SH-SY5Y (cell line): Measurements from ENCODE around the gene STK16.

Experiments used
- GATA2 ChIP-seq: IDR thresholded peaks from 2 replicates; pipeline ENCODE4 v1.6.1; 2011; ENCODE audit warnings: mild to moderate bottlenecking, low read depth, low read length
- GATA3 ChIP-seq: IDR thresholded peaks from 2 replicates; pipeline ENCODE4 v1.6.1; 2011; ENCODE audit warnings: low read depth, mild to moderate bottlenecking, low read length, moderate library complexity

- TF ChIP-seq GATA2 (no peak), GATA3 (no peak)
Measured at GRCh38 chr2:219210196-219210885, 34.9 kb upstream of the STK16 start.
